Stimulated activated naive CD8-positive, alpha-beta T cell treated with anti-CD3 and anti-CD28 coated beads, Interleukin-15, amount 100 ng/mL, for 72 hours (primary cell): ENCODE measurements around the gene EID3.

Experiments used
- ATAC-seq: fragments of 150-1000 bp; cut with Tn5 transposase; 2 replicates; pipeline ENCODE4 v1.10.0; 2021; ENCODE audit warnings: mild to moderate bottlenecking, moderate library complexity
- DNase-seq, 2 donors: peaks; one replicate each; pipeline ENCODE4 v3.0.0; 2021 to 2022
- H3K27ac Mint-ChIP-seq, 2 donors: one replicate each; pipeline ENCODE4 v1.8.0; 2022; ENCODE audit warnings: mild to moderate bottlenecking in 2 of 2, mixed read lengths in 2 of 2, moderate library complexity in 2 of 2
- H3K27me3 Mint-ChIP-seq: one replicate; pipeline ENCODE4 v1.8.0; 2022; ENCODE audit warnings: mixed read lengths
- H3K4me1 Mint-ChIP-seq: one replicate; pipeline ENCODE4 v1.8.0; 2022; ENCODE audit warnings: mild to moderate bottlenecking, mixed read lengths
- H3K4me3 Mint-ChIP-seq, 2 donors: one replicate each; pipeline ENCODE4 v1.8.0; 2022; ENCODE audit warnings: mild to moderate bottlenecking in 2 of 2, mixed read lengths in 2 of 2, moderate library complexity in 1 of 2
- H3K9me3 Mint-ChIP-seq, 2 donors: one replicate each; pipeline ENCODE4 v1.8.0; 2022; ENCODE audit warnings: mixed read lengths in 2 of 2

Gene EID3

GRCh38 chr12:104334581-104334980 is 31.0 kb downstream of the EID3 start:
- ATAC-seq = no peak
- no peak for DNase-seq
- H3K9me3 Mint-ChIP-seq = no peaks in the 10 kb centered on the region
- H3K27me3 Mint-ChIP-seq = no peaks in the 10 kb centered on the region
- H3K4me1 Mint-ChIP-seq = no peaks in the 10 kb centered on the region
- no peak overlapping the region for H3K4me3 Mint-ChIP-seq
- H3K27ac Mint-ChIP-seq = no peak overlapping the region

- no peak for ATAC-seq
- Mint-ChIP-seq H3K4me3 (no peak overlapping the region), H3K27me3 (no peaks in the 10 kb centered on the region), H3K27ac (no peak overlapping the region), H3K9me3 (no peaks in the 10 kb centered on the region), H3K4me1 (no peaks in the 10 kb centered on the region)
- DNase-seq = no peak
These were observed 32.6 kb downstream of the EID3 start for GRCh38 chr12:104336115-104336514.

DNA sequence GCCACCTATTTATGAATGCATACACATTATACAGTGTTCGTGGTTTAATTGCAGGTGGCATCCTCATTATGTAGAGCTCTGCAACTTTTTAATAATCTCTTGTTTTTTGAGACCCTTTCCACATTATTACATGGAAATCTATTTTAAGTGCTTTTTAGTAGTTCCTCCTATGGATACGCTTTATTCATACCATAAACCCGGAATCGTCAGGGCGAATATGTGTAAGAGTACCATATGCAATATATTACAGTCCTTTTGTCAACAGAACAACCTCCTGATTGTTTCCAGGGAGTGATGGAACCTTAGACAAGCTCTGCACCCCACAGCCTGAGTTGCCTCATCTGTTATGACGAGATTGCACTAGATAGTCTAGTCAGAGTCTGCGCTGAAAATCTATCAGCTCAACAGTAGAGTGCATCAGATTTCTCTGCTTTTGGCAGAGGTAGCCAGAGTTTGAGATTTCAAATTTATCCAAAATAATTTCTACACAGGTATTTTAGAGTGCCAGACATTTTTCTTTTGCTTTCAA is 33.6 kb downstream of the EID3 start:
- Mint-ChIP-seq H3K9me3 (no peaks in the 10 kb centered on the region), H3K27ac (no peak overlapping the region), H3K4me3 (no peak overlapping the region), H3K27me3 (no peaks in the 10 kb centered on the region), H3K4me1 (no peaks in the 10 kb centered on the region)
- ATAC-seq (no peak), DNase-seq (no peak)

DNA sequence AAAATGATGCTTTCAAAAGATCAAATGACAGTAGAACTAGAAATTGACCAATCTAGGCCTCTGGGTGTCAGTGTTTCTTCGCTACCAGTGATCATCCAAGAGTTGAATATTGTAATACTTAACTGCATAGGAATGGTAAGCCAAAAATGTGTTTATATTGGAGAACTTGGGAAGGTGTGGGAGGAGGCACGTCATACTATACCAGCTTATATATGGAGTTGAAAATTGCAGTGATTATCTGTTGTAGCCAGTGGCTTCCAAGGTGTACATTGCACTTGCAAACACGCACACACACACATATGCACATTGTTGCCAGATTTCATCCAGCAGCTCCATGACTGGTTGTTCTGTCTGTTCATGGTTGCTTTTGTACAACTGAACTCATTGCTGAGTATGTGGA is 36.1 kb downstream of the EID3 start:
- Mint-ChIP-seq H3K4me3 (no peak overlapping the region), H3K27ac (no peak overlapping the region), H3K27me3 (no peaks in the 10 kb centered on the region), H3K4me1 (peaks cover 5% of the 10 kb centered on the region), H3K9me3 (no peaks in the 10 kb centered on the region)
- no peak for ATAC-seq
- no peak for DNase-seq

DNA sequence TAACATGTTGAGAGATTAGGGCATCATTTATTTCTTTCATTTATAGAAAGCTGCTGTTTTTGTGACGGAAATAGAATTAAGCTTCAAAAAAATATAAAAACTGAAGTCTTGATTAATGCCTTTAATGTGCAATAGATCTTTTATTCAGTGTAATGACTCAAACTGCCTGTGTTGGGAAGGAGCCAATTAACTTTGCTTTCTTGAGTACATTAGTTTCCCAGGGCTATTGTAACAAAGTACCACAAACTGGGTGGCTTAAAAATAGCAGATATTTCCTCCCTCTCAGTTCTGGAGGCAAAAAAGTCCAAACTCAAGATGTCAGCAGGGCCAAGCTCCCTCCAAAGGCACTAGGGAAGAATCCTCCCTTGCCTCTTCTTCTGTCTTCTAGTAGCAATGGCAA is 36.6 kb downstream of the EID3 start:
- H3K27me3 Mint-ChIP-seq = no peaks in the 10 kb centered on the region
- ATAC-seq (no peak), DNase-seq (no peak)
- no peaks in the 10 kb centered on the region for H3K9me3 Mint-ChIP-seq
- H3K4me1 Mint-ChIP-seq = peaks cover 5% of the 10 kb centered on the region
- peak overlapping the region in 1 of 2 donors; percentile 61 for H3K27ac Mint-ChIP-seq
- H3K4me3 Mint-ChIP-seq = no peak overlapping the region

DNA sequence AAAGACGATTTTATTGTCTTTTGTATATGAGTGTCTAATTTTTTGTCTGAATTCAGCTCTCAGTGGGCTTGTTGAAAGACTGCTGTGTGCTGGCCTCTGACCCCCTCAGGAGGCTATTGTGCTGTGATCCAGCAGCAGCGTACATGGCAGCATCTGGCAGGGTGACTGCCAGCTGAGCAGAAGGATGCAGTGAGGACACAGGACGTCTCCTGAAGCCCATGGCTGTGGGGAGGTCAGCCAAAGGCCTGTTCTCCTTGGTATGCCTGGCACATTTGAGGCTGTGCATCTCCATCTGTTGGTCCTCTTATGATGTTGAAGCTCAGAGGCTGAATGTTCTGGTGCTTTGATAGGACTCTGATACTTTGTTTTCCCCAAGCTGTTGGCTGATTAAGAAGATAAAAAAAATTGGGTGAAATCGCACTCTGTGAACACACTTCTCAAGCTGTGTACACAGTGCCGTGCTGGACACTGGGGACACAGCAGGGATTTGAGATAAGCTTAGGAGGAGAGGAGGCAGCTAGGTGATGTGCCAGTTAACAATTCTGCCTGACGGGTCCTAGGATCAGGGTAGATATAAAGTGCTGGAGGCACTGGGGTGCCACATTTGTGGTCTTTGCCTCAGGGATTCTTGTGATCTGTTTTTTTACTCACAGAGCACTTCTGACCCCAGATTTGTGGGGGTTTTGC is 37.5 kb downstream of the EID3 start:
- Mint-ChIP-seq H3K4me3 (no peak overlapping the region), H3K27me3 (no peaks in the 10 kb centered on the region), H3K9me3 (no peaks in the 10 kb centered on the region), H3K4me1 (peaks cover 5% of the 10 kb centered on the region), H3K27ac (peak overlapping the region in 1 of 2 donors; percentile 90)
- DNase-seq (no peak), ATAC-seq (no peak)

DNA sequence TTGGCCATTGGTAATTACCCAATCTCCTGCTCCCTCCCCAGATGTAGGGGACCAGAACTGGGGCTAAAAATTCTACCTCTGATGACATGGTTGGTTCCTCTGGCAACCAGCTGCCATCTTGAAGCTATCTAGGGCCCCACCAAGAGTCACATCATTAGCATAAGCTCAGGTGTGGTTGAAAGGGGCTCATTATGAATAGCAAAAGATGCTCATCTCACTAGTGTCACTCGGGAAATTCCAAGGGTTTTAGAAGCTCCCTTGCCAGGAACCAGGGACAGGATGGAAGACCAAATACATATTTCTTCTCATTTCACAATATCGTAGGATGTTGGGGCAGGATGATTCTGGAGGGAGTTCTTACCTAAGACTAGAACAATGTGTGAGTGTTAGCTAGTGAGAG is 38.6 kb downstream of the EID3 start:
- Mint-ChIP-seq H3K27ac (no peak overlapping the region), H3K4me1 (peaks cover 5% of the 10 kb centered on the region), H3K9me3 (no peaks in the 10 kb centered on the region), H3K27me3 (no peaks in the 10 kb centered on the region), H3K4me3 (no peak overlapping the region)
- no peak for DNase-seq
- ATAC-seq = no peak

DNA sequence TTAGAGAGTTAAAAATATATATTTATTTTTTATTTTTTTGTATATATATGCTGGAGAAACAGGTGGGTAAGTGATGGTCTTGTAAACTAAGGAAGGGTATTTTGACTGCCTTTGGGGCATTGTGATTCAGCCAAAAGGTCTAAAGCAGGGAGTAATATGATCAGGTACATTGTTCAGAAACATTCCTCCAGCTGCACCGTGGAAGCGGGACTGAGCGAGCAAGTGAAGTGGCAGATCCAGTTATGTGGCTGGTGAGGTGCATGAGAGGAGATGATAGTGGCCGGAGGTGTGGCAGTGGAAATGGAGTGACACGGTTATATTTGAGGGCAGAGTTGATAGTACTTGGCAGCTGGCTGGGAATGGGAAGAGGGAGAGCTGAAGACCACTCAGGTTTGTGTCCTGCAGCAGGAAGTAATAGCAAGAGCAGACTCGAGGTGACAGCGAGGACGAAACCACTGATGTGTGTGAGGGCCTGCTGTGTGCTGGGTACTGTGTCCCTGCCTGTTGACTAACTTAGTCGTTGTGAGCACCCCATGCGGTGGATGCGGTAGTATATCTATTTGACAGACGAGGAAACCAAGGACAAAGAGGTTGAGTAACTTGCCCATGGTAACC is 39.2 kb downstream of the EID3 start:
- ATAC-seq = no peak
- Mint-ChIP-seq H3K27ac (peak overlapping the region in 1 of 2 donors; percentile 21), H3K9me3 (no peaks in the 10 kb centered on the region)

GRCh38 chr12:104344682-104345081 is 41.1 kb downstream of the EID3 start:
- DNase-seq (no peak), ATAC-seq (no peak)
- no peaks in the 10 kb centered on the region for H3K27me3 Mint-ChIP-seq
- H3K4me1 Mint-ChIP-seq = peaks cover 5% of the 10 kb centered on the region
- no peak overlapping the region for H3K27ac Mint-ChIP-seq
- no peak overlapping the region for H3K4me3 Mint-ChIP-seq
- H3K9me3 Mint-ChIP-seq = no peaks in the 10 kb centered on the region

More for the DNA sequence above, 39.2 kb downstream of the EID3 start:
- no peak overlapping the region for H3K4me3 Mint-ChIP-seq
- DNase-seq = no peak
- H3K27me3 Mint-ChIP-seq = no peaks in the 10 kb centered on the region
- H3K4me1 Mint-ChIP-seq = peaks cover 5% of the 10 kb centered on the region

DNA sequence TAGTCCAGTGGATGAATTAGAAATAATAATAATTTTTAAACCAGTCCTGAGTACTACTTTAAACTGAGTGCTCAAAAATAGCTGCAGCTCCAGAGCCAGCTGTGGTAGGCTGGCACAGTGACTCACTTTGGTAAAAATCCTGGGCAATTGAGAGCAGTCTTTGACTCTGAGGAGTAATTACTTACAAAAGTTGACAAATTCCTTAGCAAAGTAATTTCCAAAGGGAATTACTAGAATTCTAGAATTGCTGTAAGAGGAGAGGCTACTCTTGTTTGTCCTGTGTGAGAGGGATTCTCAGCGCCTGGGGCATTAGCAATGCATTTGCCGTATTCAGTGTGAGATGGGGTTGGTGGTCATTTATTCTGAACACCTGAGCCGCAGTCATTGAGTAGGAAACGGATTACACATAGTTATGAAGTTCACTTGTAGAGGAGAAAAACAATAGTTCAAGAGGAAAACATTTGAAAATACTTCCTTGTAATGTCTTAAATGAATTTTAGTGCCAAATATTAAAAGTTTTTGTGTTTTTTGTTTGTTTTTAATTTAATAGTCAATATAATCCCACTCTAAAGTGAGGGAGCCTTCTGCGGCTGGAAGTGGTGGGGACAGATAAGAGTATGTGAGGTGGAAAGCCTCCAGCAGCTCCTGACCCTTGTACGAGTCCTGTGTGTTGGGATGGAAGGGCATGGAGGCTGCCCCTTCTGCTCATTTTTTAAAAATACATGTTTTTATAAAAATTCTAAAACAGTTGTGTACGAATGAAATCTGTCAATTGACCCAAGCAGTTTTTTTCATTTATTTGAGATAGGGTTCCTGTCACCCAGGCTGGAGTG is 41.9 kb downstream of the EID3 start:
- Mint-ChIP-seq H3K9me3 (no peaks in the 10 kb centered on the region), H3K4me1 (peaks cover 5% of the 10 kb centered on the region), H3K27me3 (no peaks in the 10 kb centered on the region), H3K4me3 (no peak overlapping the region), H3K27ac (no peak overlapping the region)
- DNase-seq (no peak), ATAC-seq (no peak)

DNA sequence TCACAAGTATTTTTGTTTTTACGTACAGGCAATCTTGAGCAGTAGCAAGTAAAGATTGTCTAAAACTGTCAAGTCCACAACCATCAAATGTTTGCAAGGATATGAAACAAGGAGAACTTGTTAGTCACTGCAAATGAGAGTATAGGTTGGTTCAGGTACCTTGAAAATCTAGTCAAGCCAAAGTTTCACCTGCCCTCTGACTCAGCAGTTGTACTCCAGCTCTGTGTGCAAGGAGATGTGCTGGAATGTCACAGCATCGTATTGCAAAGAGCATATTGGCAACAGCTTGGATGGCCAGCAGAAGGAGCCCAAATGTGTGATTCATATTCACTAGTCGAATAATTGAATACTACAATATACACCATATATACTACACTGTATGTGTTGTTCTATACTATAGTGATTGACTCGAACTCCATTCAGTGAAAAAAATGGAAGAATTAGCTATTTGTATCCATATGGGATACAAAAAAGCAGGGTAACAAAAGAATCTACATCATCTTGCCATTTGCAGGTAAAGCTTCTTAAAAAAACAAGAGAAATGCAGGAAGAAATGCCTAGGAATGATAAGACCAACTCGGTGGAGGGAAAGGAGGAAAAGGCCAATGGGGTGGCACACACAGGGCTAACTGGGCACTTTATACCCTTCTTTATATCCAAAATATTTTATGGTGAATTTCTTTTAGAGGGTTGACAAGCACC is 44.0 kb downstream of the EID3 start:
- H3K4me1 Mint-ChIP-seq = peaks cover 4% of the 10 kb centered on the region
- H3K4me3 Mint-ChIP-seq = no peak overlapping the region
- ATAC-seq = no peak
- H3K9me3 Mint-ChIP-seq = no peaks in the 10 kb centered on the region
- no peaks in the 10 kb centered on the region for H3K27me3 Mint-ChIP-seq
- DNase-seq = no peak
- peak overlapping the region in 1 of 2 donors; percentile 36 for H3K27ac Mint-ChIP-seq

DNA sequence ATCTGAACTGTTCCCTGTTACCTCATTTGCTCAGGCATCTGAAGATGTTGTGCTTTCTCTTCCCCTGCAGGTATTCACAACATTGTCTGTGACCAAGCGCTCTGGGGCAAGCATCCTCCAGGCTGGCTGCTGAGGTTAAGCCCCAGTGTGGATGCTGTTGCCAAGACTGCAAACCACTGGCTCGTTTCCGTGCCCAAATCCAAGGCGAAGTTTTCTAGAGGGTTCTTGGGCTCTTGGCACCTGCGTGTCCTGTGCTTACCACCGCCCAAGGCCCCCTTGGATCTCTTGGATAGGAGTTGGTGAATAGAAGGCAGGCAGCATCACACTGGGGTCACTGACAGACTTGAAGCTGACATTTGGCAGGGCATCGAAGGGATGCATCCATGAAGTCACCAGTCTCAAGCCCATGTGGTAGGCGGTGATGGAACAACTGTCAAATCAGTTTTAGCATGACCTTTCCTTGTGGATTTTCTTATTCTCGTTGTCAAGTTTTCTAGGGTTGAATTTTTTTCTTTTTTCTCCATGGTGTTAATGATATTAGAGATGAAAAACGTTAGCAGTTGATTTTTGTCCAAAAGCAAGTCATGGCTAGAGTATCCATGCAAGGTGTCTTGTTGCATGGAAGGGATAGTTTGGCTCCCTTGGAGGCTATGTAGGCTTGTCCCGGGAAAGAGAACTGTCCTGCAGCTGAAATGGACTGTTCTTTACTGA is 44.9 kb downstream of the EID3 start:
- ATAC-seq = no peak
- Mint-ChIP-seq H3K4me3 (no peak overlapping the region), H3K9me3 (no peaks in the 10 kb centered on the region), H3K27me3 (no peaks in the 10 kb centered on the region), H3K27ac (no peak overlapping the region), H3K4me1 (no peaks in the 10 kb centered on the region)
- DNase-seq = no peak

GRCh38 chr12:104348994-104349494 is 45.5 kb downstream of the EID3 start:
- Mint-ChIP-seq H3K27me3 (no peaks in the 10 kb centered on the region), H3K9me3 (no peaks in the 10 kb centered on the region), H3K4me3 (no peak overlapping the region), H3K4me1 (no peaks in the 10 kb centered on the region), H3K27ac (no peak overlapping the region)
- DNase-seq = no peak
- ATAC-seq = no peak

DNA sequence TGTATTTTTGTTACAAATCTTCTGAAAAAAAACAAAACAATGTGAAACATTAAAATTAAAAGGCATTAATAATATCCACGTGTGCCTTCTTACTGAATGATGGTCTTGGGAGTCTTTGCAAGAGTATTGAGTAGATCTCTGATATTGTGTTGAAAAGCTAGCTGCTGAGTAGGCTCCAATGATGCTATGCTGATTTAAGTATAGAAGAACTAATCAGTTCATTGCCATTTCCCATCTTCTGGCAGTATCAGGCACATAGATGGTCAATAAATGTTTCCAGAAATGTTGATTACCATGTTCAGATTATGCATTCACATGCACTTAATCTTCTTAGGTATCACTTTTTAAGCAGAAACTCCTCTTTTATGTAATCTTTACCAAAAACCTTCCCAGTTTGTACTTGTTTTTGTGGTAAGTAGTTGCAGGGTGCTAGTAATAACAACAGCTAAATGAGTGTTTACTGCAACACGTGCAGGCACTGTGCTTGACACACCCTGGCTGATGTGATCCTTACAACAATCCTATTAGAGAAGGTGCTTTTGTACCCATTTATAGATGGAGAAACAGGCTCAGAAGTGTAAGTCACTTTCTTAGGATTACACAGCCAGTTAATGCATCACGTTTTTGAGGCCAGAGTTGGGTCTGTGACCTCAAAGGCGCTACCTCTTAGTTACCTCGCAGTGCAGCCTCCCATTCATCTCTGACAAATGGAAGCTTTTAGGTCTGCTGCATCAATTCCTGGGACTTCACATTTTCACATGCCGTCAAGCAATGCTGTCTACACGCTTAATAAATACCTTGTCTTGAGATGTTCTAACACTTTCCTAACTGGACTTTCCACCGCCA is 46.9 kb downstream of the EID3 start:
- DNase-seq (no peak), ATAC-seq (no peak)
- H3K4me3 Mint-ChIP-seq = no peak overlapping the region
- H3K4me1 Mint-ChIP-seq = no peaks in the 10 kb centered on the region
- H3K9me3 Mint-ChIP-seq = no peaks in the 10 kb centered on the region
- H3K27ac Mint-ChIP-seq = peak overlapping the region in 1 of 2 donors; percentile 28
- no peaks in the 10 kb centered on the region for H3K27me3 Mint-ChIP-seq
